RPMI8226 (cell line): ENCODE measurements around the gene MRPS33.
"Not testable (repeated sequence)": the region's sequence is repeated elsewhere in the genome, so short reads cannot be mapped to it uniquely, and the experiment has no call there.

Experiments
- DNase-seq: peaks from one replicate; pipeline ENCODE4 v3.0.0-alpha.2; 2015

MRPS33 gene

DNA sequence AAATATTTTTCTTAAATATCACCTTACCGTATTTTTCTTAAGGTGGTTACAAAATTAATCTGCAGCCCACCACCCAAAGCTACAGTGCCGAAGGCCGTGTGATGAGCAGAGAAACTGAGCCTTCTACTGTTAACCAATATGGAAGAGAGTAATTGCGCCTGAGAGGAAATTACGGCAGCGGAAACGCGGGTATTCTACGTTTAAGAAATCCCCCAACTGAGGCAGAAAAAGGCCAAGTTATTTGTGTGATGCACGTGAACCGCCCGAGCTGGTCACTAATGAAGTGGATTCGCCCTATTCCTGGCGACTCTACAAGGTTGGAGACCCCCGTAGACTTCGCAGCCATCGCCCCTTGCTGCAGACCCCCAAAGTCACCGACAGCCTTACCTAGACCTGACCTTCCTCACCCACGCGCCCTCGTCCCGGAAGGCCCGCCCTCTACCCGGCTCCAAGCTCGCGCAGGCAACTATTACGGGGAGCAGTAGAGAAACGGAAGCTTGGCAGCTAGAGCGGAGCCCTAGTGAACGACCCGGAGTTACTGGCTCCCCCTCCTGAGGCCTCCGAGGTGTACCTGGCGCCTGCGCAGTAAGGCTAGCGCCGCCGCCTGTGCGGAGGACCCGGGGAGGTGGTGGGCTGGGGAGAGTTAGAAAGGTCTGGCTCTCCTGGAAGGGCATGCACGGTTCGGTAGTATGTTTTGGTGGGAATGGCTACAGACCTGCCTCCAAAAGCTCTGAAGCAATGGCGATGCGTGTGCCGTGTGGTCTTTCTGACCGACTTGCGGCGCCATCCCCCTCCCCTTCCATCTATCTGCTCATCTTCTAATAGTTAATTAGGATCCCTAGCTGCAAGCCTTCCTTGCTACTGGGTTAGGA lies at the start of gene MRPS33:
Gene MRPS33, minus strand, starts transcription at position 429 of the 872 bp plus-strand sequence. CDS start 4,319 bp downstream, outside the sequence.
- DNase-seq: peak; percentile 99

DNA sequence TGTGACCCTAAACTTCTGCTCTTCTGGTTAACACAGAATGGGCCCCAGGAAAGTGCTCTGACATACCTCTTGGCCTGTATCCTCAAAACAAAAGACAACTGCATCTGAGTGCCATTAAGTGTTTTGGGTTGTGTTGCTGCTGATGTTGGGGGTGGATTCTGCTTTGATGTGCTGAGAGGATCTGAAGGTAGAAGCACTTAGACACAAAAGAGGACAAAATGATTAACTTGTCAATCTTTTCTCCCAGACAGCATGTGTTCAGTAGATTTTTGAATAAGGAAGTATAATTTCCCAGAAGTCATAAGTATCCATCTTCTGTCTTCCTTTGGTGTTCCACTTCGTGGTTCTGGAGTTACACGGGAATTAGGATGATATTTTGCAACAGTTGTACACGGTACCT lies 43.0 kb upstream of the MRPS33 start:
- no peak for DNase-seq

DNA sequence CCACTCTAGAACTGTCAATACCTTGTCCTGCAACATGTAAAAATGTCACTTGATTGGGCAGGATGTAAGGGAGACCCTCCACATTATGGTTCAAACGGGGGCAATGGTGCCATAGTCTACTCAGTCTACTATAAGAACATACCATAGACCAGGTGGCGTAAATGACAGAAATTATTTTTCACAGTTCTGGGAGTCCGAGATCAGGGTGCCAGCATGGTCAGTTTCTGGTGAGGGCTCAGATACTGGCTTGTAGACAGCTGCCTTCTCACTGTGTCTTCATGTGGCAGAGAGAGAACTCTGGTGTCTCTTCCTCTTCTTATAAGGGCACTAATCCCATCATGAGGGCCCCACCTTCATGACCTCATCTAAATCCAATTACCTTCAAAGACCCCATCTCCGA lies 40.4 kb upstream of the MRPS33 start:
- DNase-seq: no peak

DNA sequence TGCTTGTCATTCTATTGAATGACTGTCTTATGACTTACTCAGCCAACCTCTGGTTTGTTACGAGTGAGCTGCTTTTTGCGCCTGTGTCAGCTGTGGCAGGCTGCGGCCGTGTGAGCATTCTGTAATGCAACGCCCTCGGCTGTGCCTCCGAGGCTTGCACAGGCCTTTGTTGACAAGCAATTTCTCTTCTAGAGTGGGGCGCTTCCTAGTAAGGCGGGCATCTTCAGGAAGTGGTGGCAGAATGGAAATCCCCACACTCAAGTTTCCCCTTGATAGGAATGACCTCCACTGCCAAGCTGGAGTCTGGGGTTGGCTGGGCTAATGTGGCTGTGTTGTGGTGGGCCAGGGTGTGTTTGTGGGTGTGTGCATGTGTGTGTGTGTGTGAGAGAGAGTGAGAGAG lies 38.9 kb upstream of the MRPS33 start:
- DNase-seq: peak; percentile 64

DNA sequence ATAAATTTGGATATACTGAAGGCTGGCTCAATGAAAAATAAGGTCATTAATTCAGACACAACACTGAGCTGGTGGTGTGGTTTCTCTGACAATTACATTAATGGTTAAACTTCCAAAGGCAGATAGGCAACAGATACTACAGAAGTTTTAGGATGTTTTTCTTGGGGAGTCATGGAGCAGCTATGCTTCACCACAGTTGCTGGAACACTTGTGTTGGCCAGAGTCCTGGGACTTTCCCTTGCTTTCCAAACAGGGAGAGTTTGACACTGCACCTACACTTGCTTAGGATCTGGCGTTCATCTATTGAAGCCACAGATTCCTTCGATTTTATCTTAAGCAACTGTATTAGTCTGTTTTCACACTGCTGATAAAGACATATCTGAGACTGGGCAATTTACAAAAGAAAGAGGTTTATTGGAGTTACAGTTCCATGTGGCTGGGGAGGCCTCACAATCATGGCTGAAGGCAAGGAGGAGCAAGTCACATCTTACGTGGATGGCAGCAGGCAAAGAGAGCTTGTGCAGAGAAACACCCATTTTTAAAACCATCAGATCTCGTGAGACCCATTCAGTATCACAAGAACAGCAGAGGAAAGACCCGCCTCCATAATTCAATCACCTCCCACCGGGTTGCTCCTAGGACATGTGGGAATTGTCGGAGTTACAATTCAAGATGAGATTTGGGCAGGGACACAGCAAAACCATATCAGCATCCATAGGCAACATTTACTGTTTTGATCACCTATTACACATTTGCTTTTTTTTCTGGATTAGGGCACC lies 31.3 kb upstream of the MRPS33 start:
- no peak for DNase-seq

DNA sequence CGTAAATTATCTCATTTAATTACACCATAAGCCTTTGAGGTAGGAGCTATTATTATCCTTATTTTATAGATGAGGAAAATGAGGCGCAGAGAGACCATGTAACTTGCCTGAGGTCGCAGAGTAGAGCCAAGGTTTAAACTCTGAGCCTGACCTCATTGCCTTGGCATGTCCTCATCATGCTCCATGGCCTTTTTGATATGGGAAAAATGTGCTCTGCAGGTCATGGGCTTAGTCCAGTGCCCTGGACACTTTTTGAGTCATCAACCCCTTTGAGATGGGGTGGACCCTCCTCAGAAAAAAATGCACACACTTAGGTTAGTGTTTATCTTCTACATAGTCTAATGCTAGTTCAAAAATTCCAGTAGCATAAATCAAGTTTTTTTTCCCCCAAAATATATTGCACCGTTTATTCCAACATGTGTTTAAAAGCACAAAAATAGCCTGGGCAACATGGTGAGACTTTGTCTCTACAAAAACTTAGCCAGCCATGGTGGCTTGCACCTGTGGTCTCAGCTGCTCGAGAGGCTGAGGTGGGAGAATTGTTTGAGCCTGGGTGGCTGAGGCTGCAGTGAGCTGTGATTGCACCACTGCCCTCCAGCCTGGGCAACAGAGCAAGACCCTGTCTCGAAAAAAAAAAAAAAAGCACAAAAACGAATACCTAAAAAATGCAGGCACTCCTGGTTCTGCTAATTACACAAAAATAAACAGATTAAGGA lies 30.5 kb upstream of the MRPS33 start:
- DNase-seq: no peak

DNA sequence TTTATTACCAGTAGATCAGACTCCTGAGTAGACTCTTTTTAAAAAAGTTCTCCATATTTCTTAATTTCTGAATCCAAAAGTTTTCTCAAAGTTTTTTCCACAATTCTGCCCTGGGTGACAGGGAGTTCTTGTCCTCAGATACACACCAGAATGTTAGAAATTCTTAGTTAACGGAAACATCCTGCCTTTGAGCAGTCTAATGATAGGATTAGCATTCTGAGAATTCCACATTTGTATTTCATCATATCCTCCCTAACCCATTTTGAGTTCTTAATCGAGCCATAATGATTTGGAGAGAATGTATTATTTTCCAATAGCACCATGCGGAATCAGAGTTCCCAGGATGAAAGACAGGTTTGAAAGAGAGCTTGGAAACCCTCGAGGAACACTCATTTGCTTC lies 28.9 kb upstream of the MRPS33 start:
- DNase-seq: no peak

DNA sequence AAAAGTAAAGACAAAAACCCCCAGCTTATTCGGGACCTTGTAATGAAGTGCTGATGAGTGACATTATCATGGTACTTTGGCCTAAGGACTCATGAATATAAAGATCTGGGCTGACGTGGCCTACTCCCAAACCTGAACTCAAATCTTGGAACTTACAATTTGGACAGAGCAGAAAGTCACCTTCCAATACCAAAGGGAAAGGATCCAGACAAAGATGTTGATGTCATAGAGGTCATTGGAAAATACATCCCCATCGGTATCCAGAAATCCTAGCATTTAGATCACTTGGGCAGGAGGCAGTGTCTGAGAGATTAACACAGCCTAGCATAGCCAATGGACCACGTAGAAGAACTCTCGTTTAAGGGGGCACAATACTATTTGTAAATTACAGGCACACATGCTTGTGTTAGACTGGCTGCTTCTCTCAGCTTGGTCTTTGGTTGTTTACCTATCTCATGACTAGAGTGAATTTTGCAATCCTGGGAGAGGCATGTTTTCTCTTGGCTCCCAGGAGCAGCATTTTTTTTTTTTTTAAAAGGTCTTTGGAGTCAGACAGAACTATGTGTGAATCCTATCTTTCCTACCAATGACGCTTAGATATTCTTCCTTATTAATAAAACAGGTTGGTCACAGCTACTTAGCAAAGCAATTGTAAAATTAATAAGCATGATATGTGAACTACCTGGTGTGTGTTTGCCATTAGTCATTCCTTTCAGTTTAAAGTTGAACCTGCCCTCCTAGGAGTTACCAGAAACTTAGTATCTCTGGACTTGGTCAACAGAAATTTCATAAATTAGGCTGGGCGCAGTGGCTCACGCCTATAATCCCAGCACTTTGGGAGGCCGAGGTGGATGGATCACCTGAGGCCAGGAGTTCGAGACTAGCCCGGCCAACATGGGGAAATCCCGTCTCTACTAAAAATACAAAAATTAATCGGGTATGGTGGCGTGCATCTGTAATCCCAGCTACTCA lies 27.8 kb upstream of the MRPS33 start:
- no peak for DNase-seq

DNA sequence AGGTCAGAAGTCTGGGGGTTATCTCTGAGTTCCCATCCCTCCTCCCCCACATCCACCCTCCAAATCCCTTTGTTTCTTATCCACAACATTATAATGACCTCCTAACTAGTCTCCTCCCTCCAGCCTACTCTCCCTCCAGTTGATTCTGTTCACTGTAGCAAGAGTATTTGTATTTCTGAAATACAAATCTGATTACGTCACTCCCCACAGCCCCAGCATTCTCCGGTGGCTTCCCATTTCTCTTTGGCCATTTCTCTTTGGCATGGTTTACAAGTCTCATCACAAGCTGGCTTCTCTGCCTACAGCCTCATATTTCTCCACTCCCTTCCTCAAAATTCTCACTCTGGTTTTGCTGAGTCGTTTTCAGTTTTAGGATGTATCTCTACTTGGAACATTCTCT lies 24.6 kb upstream of the MRPS33 start:
- DNase-seq: no peak

DNA sequence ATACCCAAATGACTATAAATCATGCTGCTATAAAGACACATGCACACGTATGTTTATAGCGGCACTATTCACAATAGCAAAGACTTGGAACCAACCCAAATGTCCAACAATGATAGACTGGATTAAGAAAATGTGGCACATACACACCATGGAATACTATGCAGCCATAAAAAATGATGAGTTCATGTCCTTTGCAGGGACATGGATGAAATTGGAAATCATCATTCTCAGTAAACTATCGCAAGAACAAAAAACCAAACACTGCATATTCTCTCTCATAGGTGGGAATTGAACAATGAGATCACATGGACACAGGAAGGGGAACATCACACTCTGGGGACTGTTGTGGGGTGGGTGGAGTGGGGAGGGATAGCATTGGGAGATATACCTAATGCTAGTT lies 23.3 kb upstream of the MRPS33 start:
- not testable (repeated sequence) for DNase-seq

DNA sequence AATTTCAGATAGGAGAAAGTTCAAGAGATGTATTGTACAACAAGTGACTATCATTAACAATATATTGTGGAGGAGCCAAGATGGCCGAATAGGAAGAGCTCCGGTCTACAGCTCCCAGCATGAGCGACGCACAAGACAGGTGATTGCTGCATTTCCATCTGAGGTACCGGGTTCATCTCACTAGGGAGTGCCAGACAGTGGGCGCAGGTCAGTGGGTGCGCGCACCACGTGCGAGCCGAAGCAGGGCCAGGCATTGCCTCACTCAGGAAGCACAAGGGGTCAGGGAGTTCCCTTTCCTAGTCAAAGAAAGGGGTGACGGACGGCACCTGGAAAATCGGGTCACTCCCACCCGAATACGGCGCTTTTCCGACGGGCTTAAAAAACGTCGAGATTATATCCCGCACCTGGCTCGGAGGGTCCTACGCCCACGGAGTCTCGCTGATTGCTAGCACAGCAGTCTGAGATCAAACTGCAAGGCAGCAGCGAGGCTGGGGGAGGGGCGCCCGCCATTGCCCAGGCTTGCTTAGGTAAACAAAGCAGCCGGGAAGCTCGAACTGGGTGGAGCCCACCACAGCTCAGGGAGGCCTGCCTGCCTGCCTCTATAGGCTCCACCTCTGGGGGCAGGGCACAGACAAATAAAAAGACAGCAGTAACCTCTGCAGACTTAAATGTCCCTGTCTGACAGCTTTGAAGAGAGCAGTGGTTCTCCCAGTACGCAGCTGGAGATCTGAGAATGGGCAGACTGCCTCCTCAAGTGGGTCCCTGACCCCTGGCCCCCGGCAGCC lies 18.0 kb upstream of the MRPS33 start:
- not testable (repeated sequence) for DNase-seq

DNA sequence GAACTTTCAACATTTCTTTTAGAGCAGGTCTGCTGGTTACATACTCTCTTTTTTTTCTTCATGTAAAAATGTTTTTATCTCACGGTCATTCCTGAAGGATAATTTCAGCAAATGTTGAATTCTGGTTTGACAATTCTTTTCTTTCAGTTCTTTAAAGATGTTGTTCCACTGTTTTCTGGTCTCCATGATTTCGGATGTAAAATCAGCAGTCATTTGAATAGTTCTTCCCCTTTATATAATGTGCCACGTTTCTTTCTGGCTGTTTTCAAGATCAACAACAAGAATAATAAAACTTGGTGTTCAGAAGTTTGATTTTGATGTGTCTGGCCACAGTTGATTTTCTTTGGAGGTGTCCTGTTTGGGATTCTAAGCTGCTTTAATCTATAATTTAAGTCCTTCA lies 14.0 kb upstream of the MRPS33 start:
- no peak for DNase-seq

DNA sequence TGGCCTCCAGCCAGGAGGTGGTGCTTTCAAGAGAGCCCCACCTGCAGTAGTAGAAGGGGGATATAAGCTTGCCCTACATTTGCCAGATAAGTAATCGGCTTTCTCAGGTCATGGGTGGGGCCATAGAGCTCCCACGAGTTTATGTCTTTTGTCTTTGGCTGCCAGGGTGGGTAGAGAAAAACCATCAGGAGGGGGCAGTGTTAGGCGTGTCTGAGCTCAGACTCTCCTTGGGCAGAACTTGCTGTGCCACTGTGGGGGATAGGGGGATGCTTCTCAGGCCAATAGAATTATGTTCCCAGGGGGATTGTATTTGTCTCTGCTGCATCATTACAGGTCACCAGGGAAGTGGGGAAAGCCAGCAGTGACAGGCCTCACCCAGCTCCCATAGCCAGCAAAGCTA lies 12.3 kb upstream of the MRPS33 start:
- DNase-seq: peak; percentile 43

DNA sequence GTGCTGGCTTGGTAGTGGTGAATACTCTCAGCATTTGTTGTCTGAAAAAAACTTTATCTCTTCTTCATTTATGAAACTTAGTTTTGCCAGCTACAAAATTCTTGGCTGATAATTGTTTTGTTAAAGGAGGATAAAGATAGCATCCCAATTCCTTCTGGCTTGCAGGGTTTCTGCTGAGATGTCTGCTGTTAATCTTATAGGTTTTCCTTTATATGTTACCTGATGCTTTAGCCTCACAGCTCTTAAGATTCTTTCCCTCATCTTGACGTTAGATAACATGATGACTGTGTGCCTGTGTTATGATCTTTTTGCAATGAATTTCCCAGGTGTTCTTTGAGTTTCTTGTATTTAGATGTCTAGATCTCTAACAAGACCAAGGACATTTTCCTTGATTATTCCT lies 9.9 kb upstream of the MRPS33 start:
- no peak for DNase-seq

DNA sequence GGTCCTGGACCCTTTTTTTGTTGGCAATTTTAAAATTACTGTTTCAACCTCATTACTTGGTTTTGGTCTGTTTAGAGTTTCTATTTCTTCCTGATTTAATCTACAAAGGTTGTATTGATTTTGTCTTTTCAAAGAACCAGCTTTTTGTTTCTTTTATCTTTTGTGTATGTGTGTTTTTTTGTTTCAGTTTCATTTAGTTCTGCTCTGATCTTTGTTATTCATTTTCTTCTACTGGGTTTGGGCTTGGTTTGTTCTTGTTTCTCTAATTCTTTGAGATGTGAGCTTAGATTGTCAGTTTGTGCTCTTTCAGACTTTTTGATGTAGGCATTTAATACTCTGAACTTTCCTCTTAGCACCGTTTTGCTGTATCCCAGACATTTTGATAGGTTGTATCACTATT lies 8.5 kb upstream of the MRPS33 start:
- DNase-seq: no peak

DNA sequence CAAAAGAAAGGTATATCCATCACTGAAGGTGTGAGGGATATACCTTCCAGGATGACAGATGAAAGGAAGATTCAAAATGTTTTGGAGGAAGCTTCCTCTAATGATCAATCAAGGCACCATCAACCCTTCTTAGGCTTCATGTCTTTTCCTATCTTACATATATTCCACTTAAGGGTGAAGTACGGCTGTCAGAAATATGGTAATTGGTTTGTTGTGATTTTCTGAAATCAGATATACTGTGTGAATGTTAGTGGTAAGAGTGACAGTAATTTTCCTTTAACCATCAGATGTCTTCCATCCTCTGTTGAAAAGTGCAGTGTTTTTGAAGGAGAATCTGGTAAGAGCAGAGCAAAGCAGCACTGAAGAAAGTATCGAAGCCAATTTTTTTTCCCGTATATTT lies 2.8 kb upstream of the MRPS33 start:
- DNase-seq: no peak

DNA sequence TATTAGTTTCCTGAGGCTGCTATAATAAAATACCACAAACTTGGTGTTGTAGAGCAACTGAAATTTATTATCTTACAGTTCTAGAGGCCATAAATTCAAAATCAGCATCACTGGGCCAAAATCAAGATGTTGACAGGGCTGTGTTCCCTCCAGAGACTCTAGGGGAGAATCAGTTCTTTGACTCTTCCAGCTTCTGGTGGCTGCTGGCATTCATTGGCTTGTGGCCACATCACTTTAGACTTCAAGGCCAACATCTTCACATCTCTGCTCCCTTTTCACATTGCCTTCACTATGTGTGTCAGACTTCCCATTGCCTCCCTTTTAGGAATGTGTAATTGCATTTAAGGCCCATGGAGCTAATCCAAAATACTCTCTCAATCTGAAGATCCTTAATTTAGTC lies 1.6 kb upstream of the MRPS33 start:
- DNase-seq: no peak

DNA sequence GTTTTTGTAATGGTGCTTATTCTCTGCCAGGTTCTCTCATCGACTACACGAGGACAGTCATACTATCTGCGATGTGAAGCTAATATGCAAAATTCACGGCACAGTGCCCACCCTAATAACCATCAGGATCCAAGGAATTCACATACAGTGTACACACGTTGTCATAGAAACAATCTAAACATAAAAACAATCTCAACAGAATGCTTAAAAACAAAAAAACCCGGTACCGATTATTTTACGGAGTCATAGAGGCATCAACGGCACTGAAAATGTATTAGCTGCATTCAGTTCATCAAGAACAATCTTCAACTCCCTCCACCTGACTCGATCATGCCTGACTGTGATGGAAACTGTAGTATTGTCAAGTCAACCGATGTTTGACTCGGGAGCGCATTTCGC lies 628 bp downstream of the MRPS33 start:
- no peak for DNase-seq

DNA sequence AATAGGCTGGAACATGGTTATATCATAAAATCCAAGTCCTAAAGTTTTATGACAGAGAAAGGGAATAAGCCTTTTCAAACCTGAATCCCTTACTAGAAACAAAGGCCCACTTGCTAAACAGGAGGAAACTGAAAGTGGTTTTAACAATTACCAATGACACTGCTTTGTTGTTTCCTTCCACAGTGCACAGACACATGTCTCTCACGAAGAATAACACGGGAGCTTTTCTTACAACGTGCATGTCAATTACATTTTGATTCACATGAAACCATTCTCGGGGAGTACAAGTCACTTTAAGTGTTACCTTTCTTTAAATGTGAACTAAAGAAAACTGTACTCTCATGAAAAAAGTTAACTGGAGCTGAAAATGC lies 1.4 kb downstream of the MRPS33 start:
- peak; percentile 26 for DNase-seq

DNA sequence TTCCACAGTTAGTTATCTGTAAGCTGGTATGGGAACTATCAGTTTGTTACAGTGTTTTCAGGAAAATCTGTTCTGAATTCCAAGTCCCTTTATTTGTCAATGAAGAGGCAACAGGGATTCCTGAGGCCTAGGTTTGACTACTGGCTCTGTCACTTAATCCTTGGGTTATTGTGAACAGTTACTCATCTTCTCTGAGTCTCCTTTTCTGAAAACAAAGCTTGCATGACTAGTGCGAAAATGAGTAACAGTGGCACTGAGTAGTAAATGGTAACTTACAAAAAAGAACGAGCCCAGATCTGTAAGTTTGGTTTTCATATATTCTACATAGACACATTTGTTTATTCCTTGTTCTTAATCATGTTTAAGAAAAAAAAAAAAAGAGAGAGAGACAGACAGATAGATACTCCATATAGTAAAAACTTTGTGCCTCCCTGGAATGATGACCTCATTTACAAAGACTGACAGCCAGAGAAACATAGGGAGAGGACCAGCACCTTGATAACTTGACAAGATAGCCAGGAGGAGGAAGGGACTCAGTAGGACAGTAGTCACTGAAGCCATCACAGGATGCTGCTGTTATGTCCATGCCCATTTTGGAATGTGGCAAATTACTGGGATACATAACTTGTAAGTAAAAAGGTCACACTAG lies 1.9 kb downstream of the MRPS33 start:
- no peak for DNase-seq
